Osteocyte (in vitro differentiated cells): ENCODE data around the gene ST6GALNAC5. TPM values are rescaled to one million over a fixed set of nuclear protein-coding genes. Genes with fewer than 3 reads are reported as not detected.
"Not testable (repeated sequence)": the region's sequence is repeated elsewhere in the genome, so short reads cannot be mapped to it uniquely, and the experiment has no call there.

Source experiments
- DNase-seq: peaks from one replicate; pipeline ENCODE4 v3.0.0; 2021; ENCODE audit warnings: mixed read lengths; ENCODE audit not compliant: unreplicated experiment; ENCODE audit errors: extremely low spot score
- H3K27ac Mint-ChIP-seq: one replicate; pipeline ENCODE4 v1.8.0; 2021; ENCODE audit warnings: mild to moderate bottlenecking, mixed read lengths; ENCODE audit not compliant: unreplicated experiment
- H3K27me3 Mint-ChIP-seq: one replicate; pipeline ENCODE4 v1.8.0; 2021; ENCODE audit warnings: mixed read lengths; ENCODE audit not compliant: unreplicated experiment
- H3K36me3 Mint-ChIP-seq: one replicate; pipeline ENCODE4 v1.8.0; 2021; ENCODE audit warnings: mixed read lengths; ENCODE audit not compliant: unreplicated experiment
- H3K4me1 Mint-ChIP-seq: one replicate; pipeline ENCODE4 v1.8.0; 2021; ENCODE audit warnings: mixed read lengths; ENCODE audit not compliant: unreplicated experiment
- H3K4me3 Mint-ChIP-seq: one replicate; pipeline ENCODE4 v1.8.0; 2021; ENCODE audit warnings: mild to moderate bottlenecking, moderate library complexity, mixed read lengths; ENCODE audit not compliant: unreplicated experiment
- H3K9me3 Mint-ChIP-seq: one replicate; pipeline ENCODE4 v1.8.0; 2021; ENCODE audit warnings: mixed read lengths; ENCODE audit not compliant: unreplicated experiment
- total RNA-seq: library from RNA; stranded (reverse); gene quantifications from 2 replicates; pipeline ENCODE4 v1.2.1, GENCODE V29; 2021
- TF ChIP-seq, protein P1 (sequence below): fragments of 200-600 bp; sonication (generic); IDR thresholded peaks from 2 replicates; pipeline ENCODE4 v1.5.0; 2021; ENCODE audit warnings: antibody characterized with exemption, mild to moderate bottlenecking, moderate library complexity

Gene ST6GALNAC5
- total RNA-seq, 1 donor from 2014 or later: 3.7 TPM

DNA sequence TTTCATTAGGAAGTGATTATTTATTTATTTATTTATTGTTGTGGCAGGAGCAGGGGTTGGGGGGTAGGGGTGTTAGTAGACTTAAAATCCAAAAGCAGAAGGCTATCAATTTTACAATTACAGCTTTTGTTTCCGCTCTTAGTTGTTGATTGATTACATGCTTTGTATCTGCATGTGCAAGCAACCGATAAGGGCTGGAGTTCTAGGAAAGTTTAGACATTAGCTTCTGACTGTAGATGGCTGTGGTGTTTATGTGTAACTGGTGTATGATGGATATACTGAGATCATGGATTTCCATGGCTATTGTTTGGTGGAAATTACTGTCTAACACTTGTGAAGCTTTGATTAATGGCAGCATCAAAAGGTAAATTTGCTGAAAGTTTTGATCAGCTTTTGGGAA lies 2.8 kb downstream of the ST6GALNAC5 start:
- Mint-ChIP-seq H3K4me1 (peaks cover 7% of the 10 kb centered on the region), H3K36me3 (no peaks in the 10 kb centered on the region), H3K4me3 (no peak overlapping the region), H3K27me3 (peaks cover 6% of the 10 kb centered on the region), H3K9me3 (peaks cover 5% of the 10 kb centered on the region), H3K27ac (no peak overlapping the region)
- TF ChIP-seq, protein P1, sequence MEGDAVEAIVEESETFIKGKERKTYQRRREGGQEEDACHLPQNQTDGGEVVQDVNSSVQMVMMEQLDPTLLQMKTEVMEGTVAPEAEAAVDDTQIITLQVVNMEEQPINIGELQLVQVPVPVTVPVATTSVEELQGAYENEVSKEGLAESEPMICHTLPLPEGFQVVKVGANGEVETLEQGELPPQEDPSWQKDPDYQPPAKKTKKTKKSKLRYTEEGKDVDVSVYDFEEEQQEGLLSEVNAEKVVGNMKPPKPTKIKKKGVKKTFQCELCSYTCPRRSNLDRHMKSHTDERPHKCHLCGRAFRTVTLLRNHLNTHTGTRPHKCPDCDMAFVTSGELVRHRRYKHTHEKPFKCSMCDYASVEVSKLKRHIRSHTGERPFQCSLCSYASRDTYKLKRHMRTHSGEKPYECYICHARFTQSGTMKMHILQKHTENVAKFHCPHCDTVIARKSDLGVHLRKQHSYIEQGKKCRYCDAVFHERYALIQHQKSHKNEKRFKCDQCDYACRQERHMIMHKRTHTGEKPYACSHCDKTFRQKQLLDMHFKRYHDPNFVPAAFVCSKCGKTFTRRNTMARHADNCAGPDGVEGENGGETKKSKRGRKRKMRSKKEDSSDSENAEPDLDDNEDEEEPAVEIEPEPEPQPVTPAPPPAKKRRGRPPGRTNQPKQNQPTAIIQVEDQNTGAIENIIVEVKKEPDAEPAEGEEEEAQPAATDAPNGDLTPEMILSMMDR: no peak
- DNase-seq: no peak

DNA sequence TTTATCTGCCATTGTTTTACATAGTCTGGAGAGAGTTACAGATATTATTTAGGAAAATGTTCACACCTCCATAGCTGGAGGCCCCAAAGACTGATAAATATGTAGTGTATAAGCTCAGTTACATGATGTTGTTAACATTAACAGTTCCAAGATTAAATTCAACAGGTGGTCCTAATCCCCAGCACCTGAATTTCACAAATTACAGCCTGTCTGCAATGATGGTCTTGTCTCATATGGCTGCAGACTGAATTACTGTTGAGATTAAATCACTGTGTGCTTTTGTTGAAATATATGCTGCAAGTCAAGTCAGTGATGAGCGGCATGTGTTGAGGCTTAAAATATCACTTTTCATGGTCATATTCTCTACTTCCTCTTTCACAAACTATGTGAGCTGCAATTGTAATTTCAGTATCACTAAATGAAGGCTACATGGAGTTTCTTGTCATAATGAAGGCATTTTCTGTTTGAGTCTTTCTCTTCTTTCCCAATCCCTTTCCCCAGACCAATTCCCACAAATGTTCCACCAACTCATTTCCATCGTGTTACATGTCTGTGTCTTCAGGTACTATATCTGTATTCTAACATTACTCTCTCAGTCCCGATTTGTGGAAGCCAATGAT lies 4.2 kb downstream of the ST6GALNAC5 start:
- TF ChIP-seq, protein P1: no peak

DNA sequence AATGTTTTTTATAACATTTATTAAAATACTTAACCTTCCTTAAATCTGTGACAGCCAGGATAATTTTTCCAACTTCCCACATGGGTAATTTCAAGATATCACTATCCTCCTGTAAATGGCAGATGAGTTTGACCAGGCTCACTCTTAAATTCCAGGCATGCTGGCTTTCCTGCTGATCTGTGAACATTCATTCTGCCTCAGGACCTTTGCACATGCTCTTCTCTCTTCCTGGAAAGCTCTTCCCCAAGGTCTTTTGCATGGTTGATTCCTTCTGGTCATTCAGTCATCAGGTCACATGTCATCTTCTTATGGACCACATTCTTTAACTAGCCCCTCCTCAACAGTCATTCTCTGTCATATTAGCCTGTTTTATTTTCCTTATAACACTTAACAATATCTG lies 5.7 kb downstream of the ST6GALNAC5 start:
- H3K36me3 Mint-ChIP-seq: no peaks in the 10 kb centered on the region
- no peak overlapping the region for H3K4me3 Mint-ChIP-seq
- TF ChIP-seq, protein P1: no peak
- H3K27me3 Mint-ChIP-seq: peaks cover 6% of the 10 kb centered on the region
- H3K27ac Mint-ChIP-seq: no peak overlapping the region
- DNase-seq: no peak
- H3K9me3 Mint-ChIP-seq: peaks cover 5% of the 10 kb centered on the region
- peaks cover 4% of the 10 kb centered on the region for H3K4me1 Mint-ChIP-seq

More for the DNA sequence above, 4.2 kb downstream of the ST6GALNAC5 start:
- H3K36me3 Mint-ChIP-seq: no peaks in the 10 kb centered on the region
- peaks cover 5% of the 10 kb centered on the region for H3K9me3 Mint-ChIP-seq
- no peak overlapping the region for H3K4me3 Mint-ChIP-seq
- H3K4me1 Mint-ChIP-seq: peaks cover 7% of the 10 kb centered on the region
- H3K27me3 Mint-ChIP-seq: peaks cover 6% of the 10 kb centered on the region
- DNase-seq: no peak
- H3K27ac Mint-ChIP-seq: no peak overlapping the region

DNA sequence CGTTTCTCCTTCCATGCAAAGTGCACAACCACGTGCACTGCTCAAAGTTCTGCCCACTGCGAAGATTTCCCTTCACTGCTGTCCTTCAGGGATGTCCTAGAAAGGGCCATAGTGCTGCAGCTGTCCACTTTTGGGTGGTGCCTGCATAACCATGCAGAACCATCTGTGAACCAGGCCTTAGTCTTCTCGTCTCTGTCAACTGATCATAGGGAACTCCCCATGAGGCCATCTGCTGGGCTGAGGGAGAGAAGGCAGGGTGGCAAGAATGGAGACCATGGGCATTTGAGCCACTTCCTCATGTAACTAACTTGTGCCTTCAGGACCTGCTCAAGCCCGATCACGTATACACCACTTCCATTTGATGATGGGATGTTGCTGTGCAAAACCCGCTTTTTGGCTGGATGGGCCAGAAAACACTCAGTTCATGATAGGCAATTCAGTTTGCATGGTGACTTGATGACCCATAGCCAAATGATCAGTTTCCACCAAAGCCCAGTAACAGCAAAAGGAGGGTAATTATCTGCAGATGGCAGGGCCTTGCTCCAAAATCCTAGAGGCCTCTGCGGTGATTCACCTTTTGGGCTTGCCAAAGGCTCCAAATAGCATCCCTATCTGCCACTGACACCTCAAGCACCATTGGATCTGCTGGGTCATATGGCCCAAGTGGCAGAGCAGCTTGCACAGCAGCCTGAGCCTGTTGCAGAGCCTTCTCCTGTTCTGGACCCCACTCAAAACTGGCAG lies 9.5 kb downstream of the ST6GALNAC5 start:
- peaks cover 6% of the 10 kb centered on the region for H3K4me1 Mint-ChIP-seq
- peaks cover 5% of the 10 kb centered on the region for H3K9me3 Mint-ChIP-seq
- TF ChIP-seq, protein P1: no peak
- H3K4me3 Mint-ChIP-seq: no peak overlapping the region
- H3K27me3 Mint-ChIP-seq: no peaks in the 10 kb centered on the region
- no peak overlapping the region for H3K27ac Mint-ChIP-seq
- DNase-seq: no peak
- H3K36me3 Mint-ChIP-seq: no peaks in the 10 kb centered on the region

DNA sequence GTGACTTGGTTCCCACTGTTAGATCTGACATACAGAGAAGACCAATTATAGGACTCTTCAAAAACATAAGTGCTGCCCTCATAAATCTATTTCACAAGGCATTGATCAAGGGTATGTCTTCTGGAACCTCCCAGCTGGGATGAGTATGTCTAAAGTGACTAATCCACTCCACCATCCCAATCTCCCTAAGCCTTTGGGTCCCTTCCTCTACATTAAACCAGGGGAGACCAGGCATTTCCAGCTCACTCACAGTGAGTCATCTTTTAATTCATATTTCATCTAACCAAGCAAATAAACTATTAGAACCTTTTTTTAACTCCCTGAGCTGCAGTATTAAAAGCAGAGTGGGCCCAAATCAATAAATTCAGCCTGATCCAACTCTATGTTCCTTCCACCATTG lies 11.7 kb downstream of the ST6GALNAC5 start:
- not testable (repeated sequence) for H3K9me3 Mint-ChIP-seq, H3K4me1 Mint-ChIP-seq, H3K36me3 Mint-ChIP-seq, DNase-seq, H3K27me3 Mint-ChIP-seq, H3K4me3 Mint-ChIP-seq, H3K27ac Mint-ChIP-seq
